22Rv1 (cell line): ENCODE results near the gene POC1B.

Experiments used
- H3K27ac ChIP-seq: fragments of 450-650 bp; 2 replicates; pipeline ENCODE4 v1.5.1; 2017
- ZFX ChIP-seq: fragments of 450-650 bp; IDR thresholded peaks from 2 replicates; pipeline ENCODE4 v1.6.1; 2017; ENCODE audit warnings: antibody characterized with exemption, borderline replicate concordance
- TF ChIP-seq, protein P1 (sequence below): fragments of 450-650 bp; IDR thresholded peaks from 2 replicates; pipeline ENCODE4 v1.5.1; 2017; ENCODE audit warnings: mild to moderate bottlenecking

The POC1B gene

DNA sequence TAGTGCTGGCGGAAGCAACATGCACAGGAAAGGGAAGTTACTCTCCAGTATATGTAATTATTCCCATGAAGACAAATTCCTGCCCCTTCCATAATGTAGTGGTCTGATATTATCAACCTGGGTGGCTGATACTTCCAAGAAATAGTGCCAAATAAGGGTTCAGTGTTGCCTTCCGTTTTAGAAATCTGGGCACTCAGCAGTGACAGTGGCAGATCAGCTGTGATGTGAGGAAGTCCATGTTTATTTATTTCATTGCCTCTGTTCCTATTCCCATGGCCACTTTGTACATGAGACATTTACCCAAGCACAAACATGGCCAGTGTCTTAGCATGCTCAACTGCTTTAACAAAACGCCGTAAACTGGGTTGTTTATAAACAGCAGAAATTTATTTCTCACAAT, 20.3 kb upstream of the POC1B start:
- no peak overlapping the region for H3K27ac ChIP-seq
- TF ChIP-seq, protein P1, sequence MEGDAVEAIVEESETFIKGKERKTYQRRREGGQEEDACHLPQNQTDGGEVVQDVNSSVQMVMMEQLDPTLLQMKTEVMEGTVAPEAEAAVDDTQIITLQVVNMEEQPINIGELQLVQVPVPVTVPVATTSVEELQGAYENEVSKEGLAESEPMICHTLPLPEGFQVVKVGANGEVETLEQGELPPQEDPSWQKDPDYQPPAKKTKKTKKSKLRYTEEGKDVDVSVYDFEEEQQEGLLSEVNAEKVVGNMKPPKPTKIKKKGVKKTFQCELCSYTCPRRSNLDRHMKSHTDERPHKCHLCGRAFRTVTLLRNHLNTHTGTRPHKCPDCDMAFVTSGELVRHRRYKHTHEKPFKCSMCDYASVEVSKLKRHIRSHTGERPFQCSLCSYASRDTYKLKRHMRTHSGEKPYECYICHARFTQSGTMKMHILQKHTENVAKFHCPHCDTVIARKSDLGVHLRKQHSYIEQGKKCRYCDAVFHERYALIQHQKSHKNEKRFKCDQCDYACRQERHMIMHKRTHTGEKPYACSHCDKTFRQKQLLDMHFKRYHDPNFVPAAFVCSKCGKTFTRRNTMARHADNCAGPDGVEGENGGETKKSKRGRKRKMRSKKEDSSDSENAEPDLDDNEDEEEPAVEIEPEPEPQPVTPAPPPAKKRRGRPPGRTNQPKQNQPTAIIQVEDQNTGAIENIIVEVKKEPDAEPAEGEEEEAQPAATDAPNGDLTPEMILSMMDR: no peak
- no peak for TF ChIP-seq ZFX

- TF ChIP-seq, protein P1: no peak
- TF ChIP-seq ZFX: no peak
- no peak overlapping the region for H3K27ac ChIP-seq
Measured at GRCh38 chr12:89544681-89545184, 18.9 kb upstream of the POC1B start.

DNA sequence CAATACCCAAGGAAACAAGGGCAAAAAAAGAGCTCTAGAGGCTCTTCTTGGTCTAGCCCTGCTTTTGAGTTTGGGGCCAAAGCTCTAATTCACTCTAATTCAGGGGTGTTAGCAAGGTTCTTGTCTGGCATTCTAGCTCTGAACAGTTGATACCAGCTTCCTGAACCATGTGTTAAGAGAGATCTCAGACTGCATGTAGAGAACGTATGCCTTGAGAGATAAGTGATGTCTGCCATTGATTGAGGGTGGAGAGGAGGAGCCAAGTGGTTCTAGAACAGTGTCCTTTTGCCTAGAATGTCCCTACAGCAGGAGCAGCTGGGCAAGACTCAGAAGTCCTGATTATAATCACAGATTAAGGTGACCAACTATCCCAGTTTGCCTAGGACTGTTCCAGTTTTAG, 18.2 kb upstream of the POC1B start:
- TF ChIP-seq, protein P1: no peak
- TF ChIP-seq ZFX: no peak
- no peak overlapping the region for H3K27ac ChIP-seq

DNA sequence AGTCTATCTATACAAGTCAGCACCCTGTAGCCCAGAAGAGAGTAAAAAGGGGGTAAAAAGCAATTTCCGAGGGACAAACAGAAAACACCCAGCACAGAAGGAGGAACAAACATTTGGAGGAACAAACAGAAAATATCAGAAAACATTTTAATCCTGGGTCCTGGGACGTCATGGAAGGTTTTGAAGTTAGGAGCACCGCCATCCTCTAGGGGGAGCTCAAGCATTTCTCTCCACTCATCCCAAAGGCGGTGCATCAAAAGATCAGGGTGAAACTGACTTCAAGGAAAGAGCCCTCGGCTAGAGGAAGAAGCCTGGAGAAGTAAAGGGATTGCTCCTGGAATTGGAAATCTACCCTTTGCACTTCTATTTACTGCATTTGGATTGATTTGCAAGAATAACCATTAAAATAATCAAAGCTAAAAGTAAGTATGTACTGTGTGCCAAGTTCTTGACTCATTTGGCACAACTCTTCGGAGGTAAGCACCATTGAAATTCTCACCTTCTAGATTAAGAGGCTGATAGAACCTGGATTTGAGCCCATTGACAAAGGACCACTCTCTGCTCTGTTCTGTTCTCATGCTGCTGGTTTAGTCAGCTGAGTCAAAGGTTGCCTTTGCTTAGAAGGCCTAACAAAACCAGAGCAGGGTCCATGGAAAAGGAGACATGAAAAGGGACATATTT, 17.2 kb upstream of the POC1B start:
- no peak overlapping the region for H3K27ac ChIP-seq
- TF ChIP-seq, protein P1: peak; percentile 98
- TF ChIP-seq ZFX: no peak

DNA sequence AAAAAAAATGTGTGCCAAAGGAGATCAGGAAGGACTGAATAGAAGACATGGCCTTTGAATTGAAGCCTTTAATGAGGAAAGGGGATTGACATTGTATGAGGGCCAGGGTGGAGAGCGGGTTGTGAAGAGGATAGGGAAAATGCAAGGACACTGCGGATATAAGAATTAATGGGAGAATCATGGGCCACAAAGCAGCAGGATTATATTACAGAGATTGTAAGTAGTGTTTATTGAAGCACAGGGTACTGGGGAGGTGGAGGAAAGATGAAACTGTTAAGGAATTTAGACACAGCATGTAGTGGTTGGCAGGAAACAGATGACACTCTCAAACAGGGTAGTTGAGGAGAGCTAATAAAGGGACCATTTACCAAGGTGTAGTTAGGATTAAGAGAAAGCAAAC, 16.4 kb upstream of the POC1B start:
- no peak overlapping the region for H3K27ac ChIP-seq
- TF ChIP-seq, protein P1: no peak
- TF ChIP-seq ZFX: no peak

- no peak overlapping the region for H3K27ac ChIP-seq
- TF ChIP-seq ZFX: no peak
- TF ChIP-seq, protein P1: no peak
Measured at GRCh38 chr12:89540586-89540985, 14.7 kb upstream of the POC1B start.

- TF ChIP-seq ZFX: no peak
- TF ChIP-seq, protein P1: no peak
- no peak overlapping the region for H3K27ac ChIP-seq
Measured at GRCh38 chr12:89539426-89540223, 13.8 kb upstream of the POC1B start.
